ENCODE measurements around the gene PROZ. TPM values are rescaled to one million over a fixed set of nuclear protein-coding genes. Genes with fewer than 3 reads are reported as not detected.

The PROZ gene
- total RNA-seq, 1 donor from 2014 or later, result not detected

- no peak overlapping the region for H3K27ac Mint-ChIP-seq (ENCODE audit: unreplicated experiment)
- peak overlapping the region; percentile 8 for H3K4me3 Mint-ChIP-seq
- no peaks in the 10 kb centered on the region for H3K36me3 Mint-ChIP-seq (ENCODE audit: low read depth)
- H3K4me1 Mint-ChIP-seq, result peaks cover 23% of the 10 kb centered on the region
- no peak for DNase-seq (ENCODE audit: low read depth, low spot score)
- peaks cover 33% of the 10 kb centered on the region for H3K27me3 Mint-ChIP-seq (ENCODE audit: low read depth)
- peaks cover 5% of the 10 kb centered on the region for H3K9me3 Mint-ChIP-seq
- TF ChIP-seq, protein P1, sequence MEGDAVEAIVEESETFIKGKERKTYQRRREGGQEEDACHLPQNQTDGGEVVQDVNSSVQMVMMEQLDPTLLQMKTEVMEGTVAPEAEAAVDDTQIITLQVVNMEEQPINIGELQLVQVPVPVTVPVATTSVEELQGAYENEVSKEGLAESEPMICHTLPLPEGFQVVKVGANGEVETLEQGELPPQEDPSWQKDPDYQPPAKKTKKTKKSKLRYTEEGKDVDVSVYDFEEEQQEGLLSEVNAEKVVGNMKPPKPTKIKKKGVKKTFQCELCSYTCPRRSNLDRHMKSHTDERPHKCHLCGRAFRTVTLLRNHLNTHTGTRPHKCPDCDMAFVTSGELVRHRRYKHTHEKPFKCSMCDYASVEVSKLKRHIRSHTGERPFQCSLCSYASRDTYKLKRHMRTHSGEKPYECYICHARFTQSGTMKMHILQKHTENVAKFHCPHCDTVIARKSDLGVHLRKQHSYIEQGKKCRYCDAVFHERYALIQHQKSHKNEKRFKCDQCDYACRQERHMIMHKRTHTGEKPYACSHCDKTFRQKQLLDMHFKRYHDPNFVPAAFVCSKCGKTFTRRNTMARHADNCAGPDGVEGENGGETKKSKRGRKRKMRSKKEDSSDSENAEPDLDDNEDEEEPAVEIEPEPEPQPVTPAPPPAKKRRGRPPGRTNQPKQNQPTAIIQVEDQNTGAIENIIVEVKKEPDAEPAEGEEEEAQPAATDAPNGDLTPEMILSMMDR (conservative IDR thresholded peaks at IDR 0.05), result no peak
Measured at GRCh38 chr13:113151745-113152690, 6.4 kb upstream of the PROZ start.

DNA sequence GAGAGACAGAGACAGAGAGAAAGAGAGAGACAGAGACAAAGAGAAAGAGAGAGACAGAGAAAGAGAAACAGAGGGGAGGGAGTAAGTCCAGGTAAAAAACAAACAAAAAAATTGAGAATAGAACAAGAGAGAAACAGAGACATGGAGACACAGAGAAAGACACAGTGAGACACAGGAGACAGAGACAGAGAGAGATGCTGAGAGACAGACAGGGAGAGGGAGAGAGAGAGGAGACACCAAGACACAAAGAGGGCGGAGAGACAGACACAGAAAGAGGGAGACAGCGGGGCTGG lies 5.8 kb upstream of the PROZ start:
- peak overlapping the region; percentile 8 for H3K4me3 Mint-ChIP-seq
- TF ChIP-seq, protein P1 (conservative IDR thresholded peaks at IDR 0.05), result no peak
- peaks cover 38% of the 10 kb centered on the region for H3K27me3 Mint-ChIP-seq (ENCODE audit: low read depth)
- H3K36me3 Mint-ChIP-seq (ENCODE audit: low read depth), result no peaks in the 10 kb centered on the region
- H3K9me3 Mint-ChIP-seq, result peaks cover 5% of the 10 kb centered on the region
- no peak overlapping the region for H3K27ac Mint-ChIP-seq (ENCODE audit: unreplicated experiment)
- peaks cover 23% of the 10 kb centered on the region for H3K4me1 Mint-ChIP-seq
- no peak for DNase-seq (ENCODE audit: low read depth, low spot score)

DNA sequence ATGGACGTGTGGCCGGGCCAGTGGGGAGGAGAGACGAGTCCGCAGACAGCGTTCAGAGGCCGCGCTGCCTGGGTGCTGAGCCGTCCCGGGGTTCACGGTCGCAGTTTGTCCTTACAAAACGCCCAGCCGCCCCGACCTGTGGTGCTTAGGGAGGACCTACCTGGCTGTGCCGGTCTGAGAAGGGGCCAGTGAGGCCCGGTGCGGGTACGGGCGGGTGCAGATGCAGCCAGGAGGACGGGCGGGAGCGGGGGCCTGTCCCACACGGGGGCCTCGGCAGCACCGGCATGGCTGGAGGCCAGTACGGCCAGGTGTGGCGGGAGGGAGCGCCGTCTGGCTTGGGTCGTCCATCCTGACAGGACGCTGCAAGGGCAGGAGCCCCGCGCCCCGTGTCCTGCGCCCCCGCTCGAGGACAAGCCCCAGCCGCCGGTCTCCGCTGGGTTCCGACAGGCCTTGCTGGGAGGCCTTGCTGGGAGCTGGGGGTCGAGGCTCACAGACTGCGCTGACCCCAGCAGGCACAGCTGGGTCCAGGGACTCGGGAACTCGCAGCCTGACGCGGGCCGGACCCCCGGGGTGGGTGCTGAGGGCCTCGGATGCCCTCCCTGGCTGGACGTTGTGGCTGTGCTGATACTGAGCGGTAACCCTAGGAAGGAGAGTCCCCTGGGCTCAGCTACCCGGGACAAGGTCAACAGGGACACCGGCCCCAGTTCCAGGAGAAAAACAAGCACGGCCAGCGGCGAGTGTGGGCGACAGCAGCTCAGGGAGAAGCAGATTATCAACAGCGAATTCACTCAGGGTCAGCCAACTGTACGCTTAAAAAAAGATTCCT lies 5.3 kb upstream of the PROZ start:
- TF ChIP-seq, protein P1 (conservative IDR thresholded peaks at IDR 0.05), result no peak
- peaks cover 39% of the 10 kb centered on the region for H3K27me3 Mint-ChIP-seq (ENCODE audit: low read depth)
- H3K9me3 Mint-ChIP-seq, result peaks cover 5% of the 10 kb centered on the region
- H3K27ac Mint-ChIP-seq (ENCODE audit: unreplicated experiment), result no peak overlapping the region
- peaks cover 24% of the 10 kb centered on the region for H3K4me1 Mint-ChIP-seq
- H3K4me3 Mint-ChIP-seq, result peak overlapping the region; percentile 76
- DNase-seq (ENCODE audit: low read depth, low spot score), result peak; percentile 36
- no peaks in the 10 kb centered on the region for H3K36me3 Mint-ChIP-seq (ENCODE audit: low read depth)

DNA sequence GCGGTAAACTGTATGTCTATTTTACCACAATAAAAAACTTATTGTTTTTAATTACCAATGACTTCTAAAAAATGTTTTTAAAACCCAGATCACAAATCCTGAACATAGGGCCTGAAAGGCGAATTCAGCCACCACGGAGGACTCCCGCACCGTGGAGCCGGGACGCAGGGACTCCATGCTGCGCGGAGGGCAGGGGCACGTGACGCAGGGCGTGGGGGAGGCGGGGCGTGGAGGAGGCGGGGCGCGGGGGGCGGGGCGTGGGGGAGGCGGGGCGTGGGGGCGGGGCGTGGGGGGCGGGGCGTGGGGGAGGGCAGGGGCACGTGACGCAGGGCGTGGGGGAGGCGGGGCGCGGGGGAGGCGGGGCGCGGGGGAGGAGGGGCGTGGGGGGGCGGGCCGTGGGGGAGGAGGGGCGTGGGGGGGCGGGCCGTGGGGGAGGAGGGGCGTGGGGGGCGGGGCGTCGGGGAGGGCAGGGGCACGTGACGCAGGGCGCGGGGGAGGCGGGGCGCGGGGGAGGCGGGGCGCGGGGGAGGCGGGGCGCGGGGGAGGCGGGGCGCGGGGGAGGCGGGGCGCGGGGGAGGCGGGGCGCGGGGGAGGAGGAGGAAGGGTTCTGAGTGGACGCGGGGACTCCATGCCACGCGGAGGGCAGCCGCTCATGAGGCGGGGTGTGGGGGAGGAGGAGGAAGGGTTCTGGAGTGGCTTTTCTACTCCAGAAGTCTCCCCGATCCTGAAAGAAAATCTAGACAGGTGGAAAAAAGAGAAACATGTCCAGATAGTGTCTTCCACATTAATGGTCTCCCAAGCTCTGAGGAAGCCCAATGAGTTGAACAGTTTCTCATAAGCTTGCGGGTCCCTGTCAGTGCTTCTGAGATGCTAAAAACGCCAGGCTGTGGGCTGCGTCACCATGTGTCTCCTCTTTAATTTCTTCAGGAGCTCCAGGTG lies 4.4 kb upstream of the PROZ start:
- H3K4me1 Mint-ChIP-seq, result peaks cover 28% of the 10 kb centered on the region

More for the DNA sequence above, 4.4 kb upstream of the PROZ start:
- H3K4me3 Mint-ChIP-seq, result peak overlapping the region; percentile 76
- H3K27me3 Mint-ChIP-seq (ENCODE audit: low read depth), result peaks cover 42% of the 10 kb centered on the region
- peak; percentile 55 for DNase-seq (ENCODE audit: low read depth, low spot score)
- H3K36me3 Mint-ChIP-seq (ENCODE audit: low read depth), result no peaks in the 10 kb centered on the region
- H3K9me3 Mint-ChIP-seq, result peaks cover 5% of the 10 kb centered on the region
- TF ChIP-seq, protein P1 (conservative IDR thresholded peaks at IDR 0.05), result no peak
- no peak overlapping the region for H3K27ac Mint-ChIP-seq (ENCODE audit: unreplicated experiment)

Measured in neural crest cell (in vitro differentiated cells).